ENCODE data around the gene MYO15A. TPM values are rescaled to one million over a fixed set of nuclear protein-coding genes. Genes with fewer than 3 reads are reported as not detected.

The MYO15A gene
- total and polyA plus RNA-seq, 2 experiments from 2014 or later = 1.0 to 2.2 TPM

GRCh38 chr17:18106211-18106610 is 2.3 kb upstream of the MYO15A start:
- TF ChIP-seq EZH2 (IDR thresholded peaks at IDR 0.05; ENCODE audit: low read depth, unreplicated experiment) = no peak
- TF ChIP-seq ZNF462 (CRISPR knock-in tag; IDR thresholded peaks at IDR 0.05) = no peak
- no peak for TF ChIP-seq STAT1 (IDR thresholded peaks at IDR 0.05; ENCODE audit: unreplicated experiment)
- TF ChIP-seq EZH2phosphoT487 (IDR thresholded peaks at IDR 0.05; ENCODE audit: unreplicated experiment) = no peak
- TF ChIP-seq, protein P1, sequence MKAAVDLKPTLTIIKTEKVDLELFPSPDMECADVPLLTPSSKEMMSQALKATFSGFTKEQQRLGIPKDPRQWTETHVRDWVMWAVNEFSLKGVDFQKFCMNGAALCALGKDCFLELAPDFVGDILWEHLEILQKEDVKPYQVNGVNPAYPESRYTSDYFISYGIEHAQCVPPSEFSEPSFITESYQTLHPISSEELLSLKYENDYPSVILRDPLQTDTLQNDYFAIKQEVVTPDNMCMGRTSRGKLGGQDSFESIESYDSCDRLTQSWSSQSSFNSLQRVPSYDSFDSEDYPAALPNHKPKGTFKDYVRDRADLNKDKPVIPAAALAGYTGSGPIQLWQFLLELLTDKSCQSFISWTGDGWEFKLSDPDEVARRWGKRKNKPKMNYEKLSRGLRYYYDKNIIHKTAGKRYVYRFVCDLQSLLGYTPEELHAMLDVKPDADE (IDR thresholded peaks at IDR 0.05) = no peak
- TF ChIP-seq, protein P2, sequence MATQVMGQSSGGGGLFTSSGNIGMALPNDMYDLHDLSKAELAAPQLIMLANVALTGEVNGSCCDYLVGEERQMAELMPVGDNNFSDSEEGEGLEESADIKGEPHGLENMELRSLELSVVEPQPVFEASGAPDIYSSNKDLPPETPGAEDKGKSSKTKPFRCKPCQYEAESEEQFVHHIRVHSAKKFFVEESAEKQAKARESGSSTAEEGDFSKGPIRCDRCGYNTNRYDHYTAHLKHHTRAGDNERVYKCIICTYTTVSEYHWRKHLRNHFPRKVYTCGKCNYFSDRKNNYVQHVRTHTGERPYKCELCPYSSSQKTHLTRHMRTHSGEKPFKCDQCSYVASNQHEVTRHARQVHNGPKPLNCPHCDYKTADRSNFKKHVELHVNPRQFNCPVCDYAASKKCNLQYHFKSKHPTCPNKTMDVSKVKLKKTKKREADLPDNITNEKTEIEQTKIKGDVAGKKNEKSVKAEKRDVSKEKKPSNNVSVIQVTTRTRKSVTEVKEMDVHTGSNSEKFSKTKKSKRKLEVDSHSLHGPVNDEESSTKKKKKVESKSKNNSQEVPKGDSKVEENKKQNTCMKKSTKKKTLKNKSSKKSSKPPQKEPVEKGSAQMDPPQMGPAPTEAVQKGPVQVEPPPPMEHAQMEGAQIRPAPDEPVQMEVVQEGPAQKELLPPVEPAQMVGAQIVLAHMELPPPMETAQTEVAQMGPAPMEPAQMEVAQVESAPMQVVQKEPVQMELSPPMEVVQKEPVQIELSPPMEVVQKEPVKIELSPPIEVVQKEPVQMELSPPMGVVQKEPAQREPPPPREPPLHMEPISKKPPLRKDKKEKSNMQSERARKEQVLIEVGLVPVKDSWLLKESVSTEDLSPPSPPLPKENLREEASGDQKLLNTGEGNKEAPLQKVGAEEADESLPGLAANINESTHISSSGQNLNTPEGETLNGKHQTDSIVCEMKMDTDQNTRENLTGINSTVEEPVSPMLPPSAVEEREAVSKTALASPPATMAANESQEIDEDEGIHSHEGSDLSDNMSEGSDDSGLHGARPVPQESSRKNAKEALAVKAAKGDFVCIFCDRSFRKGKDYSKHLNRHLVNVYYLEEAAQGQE (IDR thresholded peaks at IDR 0.05; ENCODE audit: unreplicated experiment) = no peak
- no peak for TF ChIP-seq CTCF (conservative IDR thresholded peaks at IDR 0.05; ENCODE audit: low read depth in 2 of 2)
- TF ChIP-seq POLR2AphosphoS5 (IDR thresholded peaks at IDR 0.05; ENCODE audit: low read depth) = no peak
- no peak for TF ChIP-seq CREB1 (CRISPR knock-in tag; IDR thresholded peaks at IDR 0.05; ENCODE audit: low read depth)
- TF ChIP-seq JUNB (IDR thresholded peaks at IDR 0.05; ENCODE audit: unreplicated experiment) = no peak
- no peak for TF ChIP-seq ZNF114 (CRISPR knock-in tag; IDR thresholded peaks at IDR 0.05)
- TF ChIP-seq ZNF331 (CRISPR knock-in tag; IDR thresholded peaks at IDR 0.05; ENCODE audit: low read depth) = no peak
- TF ChIP-seq NANOG (IDR thresholded peaks at IDR 0.05; ENCODE audit: borderline replicate concordance) = no peak
- H3K4me3 ChIP-seq = no peak overlapping the region
- no peaks in the 10 kb centered on the region for H3K27me3 ChIP-seq (ENCODE audit: insufficient read depth)
- H3K9me2 ChIP-seq (ENCODE audit: insufficient read depth) = no peaks in the 10 kb centered on the region
- H4K20me1 ChIP-seq (replicated peaks; ENCODE audit: insufficient read depth) = no peaks in the 10 kb centered on the region; the same call in 1 of the 2 replicates
- Mint-ChIP-seq H3K9me3 (no peaks in the 10 kb centered on the region), H3K27ac (no peak overlapping the region), H3K36me3 (ENCODE audit: low read depth) (peaks cover 6% of the 10 kb centered on the region), H3K4me3 (no peak overlapping the region), H3K27me3 (ENCODE audit: insufficient read depth, low read depth, poor library complexity) (peaks cover 7% of the 10 kb centered on the region), H3K4me1 (no peaks in the 10 kb centered on the region)
- no peaks in the 10 kb centered on the region for H3K36me3 ChIP-seq (ENCODE audit: insufficient read depth)
- H3K79me2 ChIP-seq (replicated peaks; ENCODE audit: insufficient read depth) = no peaks in the 10 kb centered on the region
- H3K27ac ChIP-seq (ENCODE audit: low read depth) = no peak overlapping the region
- H2AFZ ChIP-seq = no peak overlapping the region
- DNase-seq (ENCODE audit: low spot score) (no peak), ATAC-seq (no peak)
- no peaks in the 10 kb centered on the region for H3K4me1 ChIP-seq (ENCODE audit: insufficient read depth)
- no peak overlapping the region for H3K4me2 ChIP-seq
- H3F3A ChIP-seq (replicated peaks; ENCODE audit: low read depth) = no peaks in the 10 kb centered on the region

Data from GM23338 (cell line).